GM23248 (cell line): ENCODE results near the gene ABLIM2. TPM values are rescaled to one million over a fixed set of nuclear protein-coding genes. Genes with fewer than 3 reads are reported as not detected.

Experiments
- DNase-seq: peaks from one replicate; pipeline ENCODE4 v3.0.0-alpha.2; 2015
- H2AFZ ChIP-seq: fragments of 200-600 bp; sonication (generic); 2 replicates; pipeline ENCODE4 v1.6.1; 2016; ENCODE audit warnings: antibody characterized with exemption
- H3F3A ChIP-seq: fragments of 200-600 bp; sonication (generic); 2 replicates; pipeline ENCODE4 v1.6.1; 2016; ENCODE audit warnings: mild to moderate bottlenecking, antibody characterized with exemption, mixed run types; ENCODE audit not compliant: insufficient read depth
- H3K27ac ChIP-seq: fragments of 200-600 bp; sonication (generic); 2 replicates; pipeline ENCODE4 v1.5.1; 2016; ENCODE audit warnings: mild to moderate bottlenecking
- H3K27me3 ChIP-seq: fragments of 200-600 bp; sonication (generic); replicated peaks from 2 replicates; pipeline ENCODE4 v1.6.1; 2016; ENCODE audit warnings: mild to moderate bottlenecking; ENCODE audit not compliant: insufficient read depth
- H3K36me3 ChIP-seq: fragments of 200-600 bp; sonication (generic); 2 replicates; pipeline ENCODE4 v1.6.1; 2016; ENCODE audit warnings: low read depth, mild to moderate bottlenecking
- H3K4me1 ChIP-seq: fragments of 200-600 bp; sonication (generic); 2 replicates; pipeline ENCODE4 v1.6.1; 2016; ENCODE audit warnings: mild to moderate bottlenecking; ENCODE audit not compliant: insufficient read depth
- H3K4me2 ChIP-seq: fragments of 200-600 bp; sonication (generic); one replicate; pipeline ENCODE4 v1.6.1; 2016; ENCODE audit warnings: mild to moderate bottlenecking; ENCODE audit not compliant: unreplicated experiment
- H3K4me3 ChIP-seq: fragments of 200-600 bp; sonication (generic); 2 replicates; pipeline ENCODE4 v1.5.1; 2016; ENCODE audit warnings: mild to moderate bottlenecking
- H3K79me2 ChIP-seq: fragments of 200-600 bp; sonication (generic); 2 replicates; pipeline ENCODE4 v1.6.1; 2016; ENCODE audit warnings: mild to moderate bottlenecking; ENCODE audit not compliant: insufficient read depth
- H3K9ac ChIP-seq: fragments of 200-600 bp; sonication (generic); 2 replicates; pipeline ENCODE4 v1.6.1; 2016; ENCODE audit warnings: mild to moderate bottlenecking
- H3K9me2 ChIP-seq: fragments of 200-600 bp; sonication (generic); 2 replicates; pipeline ENCODE4 v1.6.1; 2016; ENCODE audit warnings: mixed run types, mild to moderate bottlenecking, moderate library complexity; ENCODE audit not compliant: insufficient read depth
- H3K9me3 ChIP-seq: fragments of 200-600 bp; sonication (generic); one replicate; pipeline ENCODE4 v1.6.1; 2017; ENCODE audit warnings: low read depth
- H4K20me1 ChIP-seq: fragments of 200-600 bp; sonication (generic); 2 replicates; pipeline ENCODE4 v1.6.0; 2016; ENCODE audit not compliant: insufficient read depth
- EZH2 ChIP-seq: fragments of 200-600 bp; sonication (generic); IDR thresholded peaks from 2 replicates; pipeline ENCODE4 v1.6.1; 2018; ENCODE audit warnings: antibody characterized with exemption, mild to moderate bottlenecking; ENCODE audit not compliant: insufficient read depth, poor library complexity, severe bottlenecking
- EZH2phosphoT487 ChIP-seq: fragments of 200-600 bp; sonication (generic); IDR thresholded peaks from 2 replicates; pipeline ENCODE4 v1.6.1; 2018; ENCODE audit warnings: antibody characterized with exemption, moderate library complexity, mild to moderate bottlenecking, low read depth; ENCODE audit not compliant: insufficient read depth
- WGBS, 2 experiments: methylation state at CpG; one replicate each; pipeline ENCODE4 v1.1.6; 2015 to 2017; ENCODE audit warnings: low lambda C conversion rate in 2 of 2, low coverage in 1 of 2; ENCODE audit errors: missing lambda C conversion rate in 2 of 2; 5-methylcytosine and 5-hydroxymethylcytosine counted together
- in situ Hi-C: fragments of 300-500 bp; cut with MboI; formaldehyde crosslinking; loops from 2 replicates; pipeline ENCODE4 v1.15.0; 2020
- polyA plus RNA-seq: library from polyadenylated mRNA; unstranded; fragments of >200 nt; fragmentation: Nextera tagmentation; extraction: Ambion mirVana; gene quantifications from 2 replicates; pipeline ENCODE4 v1.2.1, GENCODE V29; 2016
- total RNA-seq: library from RNA; depleted of rRNA; stranded (reverse); fragments of >200 nt; shearing (Covaris generic); gene quantifications from 2 replicates; pipeline ENCODE4 v1.2.3, GENCODE V29; 2014

The ABLIM2 gene
- total and polyA plus RNA-seq, 2 experiments from 2014 or later, result not detected

GRCh38 chr4:8069102-8069752, 89.4 kb downstream of the ABLIM2 start:
- Histone ChIP-seq H3F3A (no peaks in the 10 kb centered on the region), H3K4me3 (no peak overlapping the region), H3K36me3 (no peaks in the 10 kb centered on the region), H3K27ac (no peak overlapping the region), H3K4me2 (no peak overlapping the region), H3K9me3 (no peaks in the 10 kb centered on the region), H2AFZ (no peak overlapping the region), H3K9me2 (no peaks in the 10 kb centered on the region), H3K27me3 (peaks cover 60% of the 10 kb centered on the region), H3K4me1 (no peaks in the 10 kb centered on the region), H4K20me1 (no peaks in the 10 kb centered on the region), H3K79me2 (no peaks in the 10 kb centered on the region), H3K9ac (no peak overlapping the region)
- DNase-seq, result no peak
- TF ChIP-seq EZH2 (no peak), EZH2phosphoT487 (no peak)
- WGBS, 2 experiments, result 68 to 69% methylated on average over 27 of the region's 27 CpGs
- in situ Hi-C loops, result no loop called here

DNA sequence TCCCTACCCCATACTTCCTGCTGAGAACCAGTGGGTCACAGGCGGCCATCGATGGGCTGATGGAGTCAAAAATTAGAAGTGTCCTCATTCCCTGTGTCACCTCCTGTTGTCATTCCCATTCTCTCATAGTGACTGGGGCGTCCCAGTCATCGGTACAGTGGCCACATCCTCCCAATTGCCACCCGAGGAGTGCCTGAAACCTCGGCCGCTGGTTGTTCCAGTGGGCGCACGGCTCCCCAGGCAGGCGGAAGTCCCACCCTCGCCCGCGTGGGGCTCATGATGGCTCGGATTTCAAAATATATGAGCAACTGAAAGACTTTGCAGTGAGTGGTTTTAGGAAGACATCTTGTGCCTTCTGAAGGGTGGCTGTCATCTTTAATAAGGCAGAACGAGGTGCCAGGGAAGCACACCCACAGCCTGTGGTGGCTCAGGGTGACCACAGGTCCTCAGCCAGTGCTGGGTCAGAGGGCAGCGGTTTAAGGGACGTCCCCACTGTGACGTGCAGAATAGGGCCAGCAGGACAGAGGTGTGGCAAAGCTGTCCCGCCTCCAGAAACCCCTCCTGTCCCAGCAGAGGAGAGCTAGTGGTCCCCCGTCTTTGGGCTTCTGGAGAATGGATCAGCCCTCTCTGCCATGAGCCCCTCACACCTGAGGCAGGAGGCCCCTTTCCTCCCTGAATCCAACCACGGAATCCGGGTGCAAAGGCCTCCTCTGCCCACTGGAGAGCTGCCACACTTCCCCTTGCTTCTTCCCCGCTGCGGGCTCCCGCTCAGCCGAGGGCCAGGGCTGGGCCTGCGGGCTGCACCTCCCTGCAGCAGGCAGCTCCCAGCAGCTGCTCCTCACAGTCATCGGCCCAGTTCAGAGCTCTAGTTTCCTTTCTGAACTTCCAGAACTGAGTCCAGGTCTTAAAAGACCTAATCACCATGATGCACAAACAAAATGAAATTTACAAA, 90.4 kb downstream of the ABLIM2 start:
- in situ Hi-C loops, result no loop called here
- Histone ChIP-seq H3K9ac (no peak overlapping the region), H4K20me1 (no peaks in the 10 kb centered on the region), H2AFZ (no peak overlapping the region), H3F3A (no peaks in the 10 kb centered on the region), H3K4me3 (no peak overlapping the region), H3K27me3 (peaks cover 57% of the 10 kb centered on the region), H3K27ac (no peak overlapping the region), H3K36me3 (no peaks in the 10 kb centered on the region), H3K4me1 (no peaks in the 10 kb centered on the region), H3K9me3 (no peaks in the 10 kb centered on the region), H3K9me2 (no peaks in the 10 kb centered on the region), H3K79me2 (no peaks in the 10 kb centered on the region), H3K4me2 (no peak overlapping the region)
- 57 to 58% methylated on average over 28 of the region's 28 CpGs for WGBS, 2 experiments
- DNase-seq, result no peak
- TF ChIP-seq EZH2, result no peak
- TF ChIP-seq EZH2phosphoT487, result no peak

DNA sequence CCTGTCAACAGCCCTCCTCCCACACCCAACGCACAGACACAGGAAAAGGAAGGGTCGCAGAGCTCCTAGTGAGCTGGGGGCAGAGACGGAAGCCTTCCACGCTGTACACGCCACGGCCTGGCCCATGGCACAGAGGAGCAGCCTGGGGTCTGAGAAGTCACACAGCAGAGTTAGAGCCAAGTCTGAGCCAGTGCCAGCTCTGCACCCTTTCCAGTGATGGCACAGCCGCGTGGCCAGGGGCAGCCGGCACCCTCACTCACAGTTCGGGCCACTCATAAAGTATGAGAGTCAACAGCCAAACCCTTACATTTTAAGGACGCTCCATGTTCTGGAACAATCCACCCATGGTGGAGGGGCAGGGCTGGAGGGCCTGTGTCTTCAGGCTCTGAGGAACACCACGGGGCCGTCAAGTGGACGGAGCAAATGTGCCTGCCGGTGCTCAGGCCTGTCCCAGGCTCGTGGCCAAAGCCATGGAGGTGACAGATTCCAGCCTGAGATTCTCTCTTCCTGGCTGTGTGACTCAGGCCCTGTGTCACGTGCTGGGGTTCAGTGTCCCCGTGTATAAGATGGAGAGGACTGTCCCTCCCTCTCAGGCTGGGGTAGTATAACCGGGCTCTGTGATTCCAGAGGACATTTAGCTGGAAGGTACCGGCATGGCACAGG, 91.2 kb downstream of the ABLIM2 start:
- Histone ChIP-seq H3F3A (no peaks in the 10 kb centered on the region), H4K20me1 (no peaks in the 10 kb centered on the region), H3K9me3 (no peaks in the 10 kb centered on the region), H3K79me2 (no peaks in the 10 kb centered on the region), H3K27ac (no peak overlapping the region), H3K4me2 (no peak overlapping the region), H3K9me2 (no peaks in the 10 kb centered on the region), H2AFZ (no peak overlapping the region), H3K4me1 (no peaks in the 10 kb centered on the region), H3K27me3 (peaks cover 53% of the 10 kb centered on the region), H3K9ac (no peak overlapping the region), H3K36me3 (no peaks in the 10 kb centered on the region), H3K4me3 (no peak overlapping the region)
- in situ Hi-C loops, result no loop called here
- TF ChIP-seq EZH2 (no peak), EZH2phosphoT487 (no peak)
- no peak for DNase-seq
- WGBS, 2 experiments, result 63 to 65% methylated on average over 18 to 20 of the region's 20 CpGs

- in situ Hi-C loops, result no loop called here
- no peaks in the 10 kb centered on the region for H3K79me2 ChIP-seq
- H3K36me3 ChIP-seq, result no peaks in the 10 kb centered on the region
- no peak overlapping the region for H3K4me3 ChIP-seq
- no peaks in the 10 kb centered on the region for H3K4me1 ChIP-seq
- no peaks in the 10 kb centered on the region for H3K9me3 ChIP-seq
- WGBS, 2 experiments, result 24 to 33% methylated on average over 12 to 13 of the region's 13 CpGs
- no peaks in the 10 kb centered on the region for H3K9me2 ChIP-seq
- DNase-seq, result no peak
- no peak overlapping the region for H2AFZ ChIP-seq
- no peak for TF ChIP-seq EZH2phosphoT487
- H3K27me3 ChIP-seq, result peaks cover 44% of the 10 kb centered on the region
- H4K20me1 ChIP-seq, result no peaks in the 10 kb centered on the region
- H3K27ac ChIP-seq, result no peak overlapping the region
- no peaks in the 10 kb centered on the region for H3F3A ChIP-seq
- H3K4me2 ChIP-seq, result no peak overlapping the region
- no peak overlapping the region for H3K9ac ChIP-seq
Measured at GRCh38 chr4:8066336-8066931, 92.2 kb downstream of the ABLIM2 start.
